ENCODE data around the gene CNDP1.
"Not testable (repeated sequence)": the region's sequence is repeated elsewhere in the genome, so short reads cannot be mapped to it uniquely, and the experiment has no call there.

CNDP1 gene

DNA sequence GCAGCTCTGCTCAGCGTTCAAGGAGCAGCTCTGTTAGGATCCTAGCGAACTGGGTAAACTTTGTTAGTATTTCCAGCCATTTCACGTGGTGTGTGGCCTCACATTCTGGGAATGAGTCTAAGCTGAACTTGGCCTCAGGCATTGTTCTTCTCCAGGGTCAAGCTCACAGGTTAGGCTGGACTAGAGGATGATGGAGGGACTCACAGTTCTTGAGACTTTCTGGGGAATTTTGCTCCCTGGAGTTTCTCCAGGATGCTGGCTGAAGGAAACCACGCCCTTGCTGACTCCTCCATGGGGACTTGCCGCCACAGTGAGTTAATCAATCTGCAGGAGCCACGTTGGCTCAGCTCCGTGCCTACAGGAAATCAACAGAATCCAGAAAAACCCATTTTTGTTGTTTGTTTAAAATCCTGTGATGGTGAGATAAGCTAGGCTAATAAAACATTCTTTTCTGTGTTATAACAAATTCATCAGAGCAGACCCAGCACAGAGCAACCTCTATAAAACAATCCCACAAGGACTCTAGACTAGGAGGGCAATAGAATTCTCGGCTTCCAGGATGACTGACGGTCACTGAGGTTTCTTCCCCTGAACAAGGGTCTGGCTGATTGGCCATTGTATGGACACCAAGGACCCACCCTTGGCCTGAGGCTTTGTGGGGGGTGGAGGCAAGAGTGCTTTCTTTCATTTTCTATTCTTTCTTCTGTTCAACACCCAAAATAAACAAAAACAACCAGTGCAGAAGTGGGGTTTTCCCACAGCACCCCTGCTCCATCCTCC is 12.6 kb downstream of the CNDP1 start:
- DNase-seq = no peak

DNA sequence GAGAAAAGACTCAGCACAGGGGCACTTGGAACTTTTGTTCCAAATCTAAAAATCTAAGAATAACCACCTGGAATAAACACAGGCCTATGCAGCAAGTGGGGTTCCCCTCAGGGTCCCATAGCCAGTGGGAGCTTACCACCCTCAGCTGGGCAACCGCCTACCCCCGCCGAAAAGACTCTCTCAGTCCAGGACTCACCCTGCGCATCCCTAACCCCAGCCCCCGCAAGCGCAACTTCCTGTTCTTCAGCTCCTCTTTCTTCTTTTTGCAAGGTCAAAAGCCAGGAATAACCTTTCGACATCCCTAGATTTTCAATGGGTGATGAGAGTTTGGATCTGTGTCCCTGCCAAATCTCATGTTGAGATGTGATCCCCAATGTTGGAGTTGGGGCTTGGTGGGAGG is 13.6 kb downstream of the CNDP1 start:
- DNase-seq = no peak

DNA sequence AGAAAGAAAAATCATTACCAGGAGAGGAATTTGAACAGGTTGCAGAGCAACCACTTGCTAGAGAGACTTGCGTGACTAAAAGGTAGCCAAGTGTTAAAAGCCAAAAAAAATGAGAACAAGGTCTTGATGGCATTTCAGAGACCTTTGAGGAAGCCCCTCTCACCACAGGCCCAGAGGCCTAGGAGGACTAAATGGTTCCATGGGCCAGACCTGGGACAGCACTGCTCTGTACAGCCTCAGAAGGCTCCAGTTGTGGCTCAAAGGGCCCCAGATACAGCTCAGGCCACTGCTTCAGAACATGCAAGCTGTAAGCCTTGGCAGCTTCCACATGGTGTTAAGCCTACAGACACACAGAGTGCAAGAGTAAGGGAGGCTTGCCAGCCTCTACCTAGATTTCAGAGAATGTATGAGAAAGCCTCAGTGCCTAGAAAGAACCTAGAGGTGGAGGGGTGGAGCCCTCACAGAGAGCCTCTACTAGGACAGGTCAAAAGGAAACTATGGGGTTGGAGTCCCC is 15.3 kb downstream of the CNDP1 start:
- DNase-seq = no peak

DNA sequence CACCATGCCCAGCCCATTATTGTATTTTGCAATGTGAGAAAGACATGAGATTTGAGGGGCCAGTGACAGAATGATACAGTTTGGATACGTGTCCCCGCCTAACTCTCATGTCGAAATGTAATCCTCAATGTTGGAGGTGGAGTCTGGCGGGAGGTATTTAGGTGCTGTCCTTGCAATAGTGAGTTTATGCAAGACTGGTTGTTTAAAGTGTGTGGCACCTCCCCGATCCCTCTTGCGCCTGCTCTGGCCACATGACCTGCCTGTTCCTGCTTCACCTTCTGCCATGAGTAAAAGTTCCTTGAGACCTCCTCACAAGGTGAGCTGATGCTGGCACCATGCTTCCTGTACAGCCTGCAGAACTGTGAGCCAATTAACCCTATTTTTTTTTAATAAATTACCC is 16.6 kb downstream of the CNDP1 start:
- DNase-seq = no peak

DNA sequence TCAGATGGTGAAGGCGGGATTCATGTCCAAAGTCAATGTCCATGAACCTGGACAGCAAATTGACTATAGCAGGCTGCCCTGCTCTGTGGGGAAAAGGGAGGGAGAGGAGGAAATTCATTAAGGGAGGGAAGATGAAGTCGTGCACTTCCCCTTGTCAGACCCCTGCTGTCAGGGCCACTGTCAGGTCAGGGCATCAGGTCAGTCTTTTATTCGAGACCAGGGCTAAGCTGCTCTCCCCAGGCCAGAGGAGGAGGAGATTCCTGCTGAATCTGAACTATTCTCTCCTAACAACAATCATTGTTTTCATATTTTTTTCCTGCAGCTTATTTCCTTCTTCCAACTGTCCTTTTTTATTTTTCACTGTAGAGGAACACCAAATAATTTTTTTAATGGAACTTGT is 17.2 kb downstream of the CNDP1 start:
- DNase-seq = no peak

DNA sequence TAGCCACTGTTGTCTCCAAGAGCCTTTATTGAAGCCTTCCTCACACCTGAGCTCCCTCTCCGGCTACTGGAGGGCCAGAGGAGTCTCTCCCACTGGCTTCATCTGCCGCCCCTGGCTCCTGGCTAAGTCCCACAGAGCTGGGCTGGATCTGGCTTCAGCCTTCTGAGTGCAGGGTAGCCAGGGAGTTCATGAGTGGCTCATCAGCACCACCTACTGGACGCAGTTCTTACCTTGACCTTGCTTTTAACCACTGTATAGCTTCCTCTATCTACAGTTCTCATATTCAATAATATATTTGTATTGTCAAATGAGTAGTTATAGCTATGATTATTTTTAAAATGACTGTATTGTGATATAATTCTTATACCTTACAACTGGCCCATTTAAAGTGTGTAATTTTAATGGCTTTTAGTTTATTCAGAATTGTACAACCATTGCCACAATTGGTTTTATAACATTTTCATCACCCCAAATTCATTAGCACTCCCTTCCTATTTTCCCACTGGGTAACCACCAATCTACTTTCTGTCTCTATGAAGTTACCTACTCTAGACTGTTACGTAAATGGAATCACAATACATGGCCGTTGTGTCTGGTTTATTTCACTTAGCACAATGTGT is 17.7 kb downstream of the CNDP1 start:
- peak; percentile 8 to 84 for DNase-seq

DNA sequence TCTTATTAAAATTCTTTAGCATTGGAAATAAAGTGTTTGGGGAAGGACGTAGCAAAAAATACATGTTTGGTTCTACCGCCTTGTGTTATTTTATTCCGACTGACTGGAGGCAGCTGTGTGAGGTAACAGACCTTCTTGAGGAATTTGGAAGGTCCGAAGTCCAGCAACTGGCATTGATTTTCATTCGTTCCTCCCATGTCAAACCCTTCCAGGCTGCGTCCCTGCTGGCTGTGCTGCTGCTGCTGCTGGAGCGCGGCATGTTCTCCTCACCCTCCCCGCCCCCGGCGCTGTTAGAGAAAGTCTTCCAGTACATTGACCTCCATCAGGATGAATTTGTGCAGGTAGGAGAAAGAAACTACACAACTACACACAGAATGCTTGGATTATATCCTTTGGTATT is 21.8 kb downstream of the CNDP1 start:
- DNase-seq = no peak

DNA sequence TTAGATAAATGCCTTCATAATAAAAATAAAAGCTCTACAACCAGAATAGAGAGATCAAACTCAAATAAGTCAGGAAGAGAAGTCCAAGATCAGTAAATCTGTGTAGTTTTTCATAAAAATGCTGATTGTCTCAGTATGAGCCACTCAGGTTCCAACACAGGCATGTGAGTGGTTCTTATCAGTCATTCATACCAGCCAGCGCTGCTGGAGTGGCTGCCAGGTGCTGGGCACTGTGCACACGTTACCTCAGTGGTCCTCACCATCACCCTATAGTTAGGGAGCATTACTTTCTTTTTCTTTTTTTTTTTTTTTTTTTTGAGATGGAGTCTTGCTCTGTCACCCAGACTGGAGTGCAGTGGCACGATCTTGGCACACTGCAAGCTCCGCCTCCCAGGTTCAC is 23.8 kb downstream of the CNDP1 start:
- DNase-seq = no peak

DNA sequence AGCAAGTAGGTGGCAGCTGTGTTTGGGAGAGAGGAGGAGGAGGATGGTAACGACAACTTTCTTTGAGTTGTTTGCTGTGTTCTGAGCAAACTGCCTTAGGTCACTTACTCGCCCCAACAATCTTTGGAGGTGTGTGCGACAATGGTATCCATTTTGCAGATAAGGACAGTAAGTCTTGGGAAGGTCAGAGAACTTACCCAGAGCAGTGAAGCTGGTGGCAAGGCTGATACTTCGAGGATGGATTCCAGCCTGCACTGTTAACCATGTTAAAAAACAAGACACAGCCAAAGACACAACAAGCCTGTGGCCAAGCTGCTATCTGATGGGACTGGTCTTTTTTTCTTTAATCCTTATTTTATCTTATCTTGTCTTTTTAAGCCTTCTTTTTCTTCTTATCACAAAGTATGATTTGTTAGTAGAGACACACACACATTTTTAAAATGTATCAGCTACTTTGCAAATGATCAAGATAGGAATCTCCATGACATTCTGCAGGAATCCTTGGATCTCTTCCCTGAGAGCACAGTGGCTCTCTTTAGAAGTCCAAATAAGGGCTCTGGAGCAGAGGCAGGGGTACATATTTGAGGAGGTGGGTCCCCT is 27.9 kb downstream of the CNDP1 start:
- DNase-seq = no peak

DNA sequence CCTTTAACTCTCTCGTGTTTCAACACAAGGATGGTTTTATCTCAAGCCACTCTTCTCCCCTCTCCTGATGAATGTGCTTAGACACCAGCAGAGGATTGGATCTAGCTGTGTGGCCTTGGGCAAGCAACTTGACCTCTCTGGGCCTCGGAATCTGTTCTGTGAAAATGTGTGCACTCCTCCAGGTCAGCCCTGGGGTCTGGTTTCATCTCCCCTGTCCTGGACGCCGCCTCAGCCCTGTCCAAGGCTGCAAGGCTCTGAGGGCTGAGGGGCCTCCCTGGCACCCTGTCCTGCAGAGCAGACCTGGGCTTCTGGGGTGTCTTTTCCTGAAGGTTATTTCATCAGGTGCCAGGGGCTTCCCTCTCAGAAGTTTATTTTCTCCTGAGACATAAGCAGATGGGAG is 28.5 kb downstream of the CNDP1 start:
- DNase-seq = no peak

DNA sequence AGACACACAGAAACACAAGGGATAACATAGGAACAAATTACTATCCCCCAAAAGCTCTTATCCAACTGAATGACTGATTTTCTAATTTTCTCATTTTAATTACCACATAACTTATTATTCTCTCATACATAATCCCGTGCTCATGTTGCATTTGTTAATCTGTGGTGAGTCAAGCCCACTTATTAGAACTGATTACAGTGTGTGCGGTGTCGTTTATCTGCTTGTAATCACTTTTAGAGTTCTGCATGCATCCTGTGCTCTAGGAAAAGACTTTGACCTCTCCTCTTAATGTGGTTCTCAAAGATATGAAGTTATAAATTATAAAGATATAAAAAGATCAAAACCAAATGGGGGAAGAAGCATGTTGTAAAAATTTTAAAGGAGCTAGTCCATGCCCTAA is 29.7 kb downstream of the CNDP1 start:
- DNase-seq = no peak

DNA sequence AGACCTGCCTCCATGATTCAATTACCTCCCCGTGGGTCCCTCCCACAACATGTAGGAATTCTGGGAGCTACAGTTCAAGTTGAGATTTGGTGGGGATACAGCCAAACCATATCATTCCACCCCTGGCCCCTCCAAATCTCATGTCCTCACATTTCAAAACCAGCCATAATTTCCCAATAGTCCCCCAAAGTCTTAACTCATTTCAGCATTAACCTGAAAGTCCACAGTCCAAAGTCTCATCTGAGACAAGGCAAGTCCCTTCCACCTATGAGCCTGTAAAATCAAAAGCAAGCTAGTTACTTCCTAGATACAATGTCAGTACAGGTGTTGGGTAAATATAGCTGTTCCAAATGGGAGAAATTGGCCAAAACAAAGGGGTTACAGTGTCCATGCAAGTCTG is 30.9 kb downstream of the CNDP1 start:
- not testable (repeated sequence) for DNase-seq

DNA sequence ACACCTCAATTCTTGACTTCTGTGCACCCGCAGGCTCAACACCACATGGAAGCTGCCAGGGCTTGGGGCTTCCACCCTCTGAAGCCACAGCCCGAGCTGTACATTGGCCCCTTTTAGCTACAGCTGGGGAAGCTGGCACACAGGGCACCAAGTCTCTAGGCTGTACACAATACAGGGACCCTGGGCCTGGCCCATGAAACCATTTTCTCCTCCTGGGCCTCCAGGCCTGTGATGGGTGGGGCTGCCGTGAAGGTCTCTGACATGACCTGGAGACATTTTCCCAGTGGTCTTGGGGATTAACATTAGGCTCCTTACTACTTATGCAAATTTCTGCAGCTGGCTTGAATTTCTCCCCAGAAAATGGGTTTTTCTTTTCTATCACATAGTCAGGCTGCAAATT is 31.7 kb downstream of the CNDP1 start:
- DNase-seq = not testable (repeated sequence)

DNA sequence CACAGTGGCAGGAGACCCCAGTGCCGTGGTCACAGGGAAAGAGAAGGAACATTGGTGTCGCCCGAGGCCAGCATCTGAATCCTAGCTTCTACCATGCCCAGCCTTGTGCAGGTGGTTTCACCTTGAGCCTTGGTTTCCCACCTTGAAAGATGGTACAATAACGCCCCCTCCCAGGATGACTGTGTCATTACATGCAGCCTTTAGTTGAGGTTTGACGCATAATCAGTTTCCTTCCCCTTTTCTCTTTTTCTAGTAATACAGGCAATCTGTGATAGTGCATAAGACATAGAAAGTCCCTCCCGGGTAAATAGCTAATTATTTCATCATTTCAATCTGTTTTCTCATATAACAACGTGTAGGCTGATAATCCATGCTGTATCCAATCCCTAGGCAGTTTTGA is 33.5 kb downstream of the CNDP1 start:
- no peak for DNase-seq

DNA sequence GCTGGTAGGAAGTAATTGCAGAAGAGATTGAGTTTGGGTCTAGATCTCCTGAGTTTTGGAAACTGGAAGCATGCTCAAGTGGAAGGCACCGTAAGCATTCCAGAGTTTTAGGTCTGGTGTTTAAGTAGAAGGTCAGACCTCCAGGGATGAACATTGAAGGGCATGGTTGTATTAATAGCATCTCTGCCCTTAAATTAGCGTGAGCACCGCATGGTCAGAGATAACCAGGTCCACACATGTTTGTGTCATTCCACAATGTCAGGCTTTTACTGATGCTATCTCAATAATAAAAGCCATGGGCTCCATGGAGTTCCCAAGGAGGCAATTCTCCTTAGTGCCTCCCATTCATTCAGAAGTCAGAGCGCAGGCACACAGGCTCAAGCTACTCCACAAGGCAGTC is 35.1 kb downstream of the CNDP1 start:
- DNase-seq = no peak

DNA sequence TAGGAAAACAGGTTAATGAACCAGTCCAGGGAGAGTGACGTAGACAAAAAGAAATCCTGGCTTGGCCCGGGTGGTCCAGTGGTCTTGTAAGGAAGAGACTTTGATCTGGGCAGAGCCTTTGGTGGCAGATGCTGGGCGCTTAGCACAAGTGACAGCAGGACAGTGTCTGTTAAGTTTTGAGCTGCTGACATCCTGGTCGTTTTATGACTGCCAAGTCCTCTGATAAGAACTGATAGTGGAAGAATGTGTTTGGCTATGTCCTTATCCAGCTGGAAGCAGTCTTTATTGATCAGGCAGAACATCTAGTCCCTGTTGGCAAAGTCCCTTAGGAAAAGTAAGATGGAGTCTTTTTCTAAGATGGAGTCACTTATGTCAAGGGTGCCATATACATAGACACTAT is 36.0 kb downstream of the CNDP1 start:
- DNase-seq = no peak

DNA sequence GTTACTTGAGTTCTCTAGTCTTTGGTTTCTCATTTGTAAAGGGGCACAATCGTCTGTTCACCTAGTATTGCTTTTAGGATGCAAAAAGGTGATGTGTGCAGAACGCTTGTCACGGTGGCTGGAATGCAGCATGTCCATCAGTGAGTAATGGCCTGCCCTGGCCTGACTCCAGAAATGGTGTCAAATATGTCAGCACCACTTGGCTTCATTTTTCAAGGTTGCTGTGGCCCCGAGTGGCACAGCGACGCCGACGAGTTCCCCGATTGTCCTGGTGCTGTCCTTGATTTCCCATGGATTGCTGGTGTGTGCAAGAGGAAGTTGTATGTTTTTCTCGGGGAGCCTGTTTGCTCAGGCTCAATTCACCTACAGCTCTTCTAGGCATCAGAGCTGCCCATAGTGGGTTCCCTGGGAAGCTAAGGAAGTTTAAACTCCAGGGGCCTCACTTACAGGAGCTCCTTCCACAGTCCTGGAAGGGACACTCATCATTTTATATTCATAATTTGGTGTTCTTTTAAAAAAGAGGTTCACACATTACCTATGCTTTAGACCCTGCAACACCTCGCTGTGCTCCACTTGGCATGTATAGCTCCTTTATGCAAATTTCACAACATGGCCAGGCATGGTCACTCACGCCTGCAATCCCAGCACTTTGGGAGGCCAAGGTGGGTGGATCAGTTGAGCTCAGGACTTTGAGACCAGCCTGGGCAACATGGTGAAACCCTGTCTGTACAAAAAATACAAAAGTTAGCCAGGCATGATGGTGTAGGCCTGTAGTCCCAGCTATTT is 37.8 kb downstream of the CNDP1 start:
- DNase-seq = no peak

DNA sequence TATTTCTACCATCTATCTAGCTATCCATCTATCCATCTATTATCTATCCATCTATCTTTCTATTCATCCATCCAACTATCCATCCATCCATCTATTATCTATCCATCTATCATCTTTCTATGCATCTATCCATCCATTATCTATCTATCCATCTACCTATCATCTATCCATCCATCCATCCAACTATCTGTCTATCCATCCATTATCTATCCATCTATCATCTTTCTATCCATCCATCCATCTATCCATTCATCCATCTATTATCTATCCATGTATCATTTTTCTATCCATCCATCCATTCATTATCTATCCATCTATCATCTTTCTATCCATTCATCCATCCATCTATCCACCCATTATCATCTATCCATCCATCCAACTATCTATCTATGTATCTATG is 38.8 kb downstream of the CNDP1 start:
- DNase-seq = no peak

DNA sequence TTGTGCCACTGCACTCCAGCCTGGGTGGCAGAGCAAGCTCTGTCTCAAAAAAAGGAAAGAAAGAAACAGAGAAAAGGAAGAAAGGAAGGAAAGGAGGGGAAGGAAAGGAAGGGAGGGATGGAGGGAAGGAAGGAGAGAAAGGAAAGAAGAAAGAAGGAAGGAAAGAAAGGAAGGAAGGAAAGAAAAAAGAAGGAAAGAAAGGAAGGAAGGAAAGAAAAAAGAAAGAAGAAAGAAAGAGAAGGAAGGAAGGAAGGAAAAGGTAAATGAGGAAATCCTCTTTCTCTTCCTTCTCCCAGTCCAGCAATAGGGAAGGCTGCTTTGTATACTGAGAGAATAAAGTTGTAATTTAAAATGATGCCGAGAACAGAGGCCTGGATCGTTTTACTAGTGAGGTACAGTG is 40.6 kb downstream of the CNDP1 start:
- no peak for DNase-seq

DNA sequence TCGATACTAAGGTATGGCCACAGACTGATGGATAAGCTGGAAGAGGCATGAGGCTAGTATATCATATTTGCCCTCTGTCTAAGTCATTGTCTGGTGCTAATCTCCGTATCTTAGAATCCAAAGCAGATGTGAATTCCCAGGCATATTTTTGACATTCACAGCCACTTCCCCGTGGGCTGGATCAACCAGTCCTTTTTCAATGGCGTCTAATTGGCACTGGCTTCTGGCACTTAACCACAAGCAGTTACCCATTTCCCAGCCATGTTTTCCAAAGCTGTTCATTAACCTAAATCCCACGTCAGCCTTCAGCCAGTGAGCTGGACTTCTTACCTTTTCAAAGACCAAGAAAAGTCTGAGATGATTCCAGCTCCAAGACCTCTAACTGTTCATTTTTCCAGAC is 42.7 kb downstream of the CNDP1 start:
- no peak for DNase-seq

DNA sequence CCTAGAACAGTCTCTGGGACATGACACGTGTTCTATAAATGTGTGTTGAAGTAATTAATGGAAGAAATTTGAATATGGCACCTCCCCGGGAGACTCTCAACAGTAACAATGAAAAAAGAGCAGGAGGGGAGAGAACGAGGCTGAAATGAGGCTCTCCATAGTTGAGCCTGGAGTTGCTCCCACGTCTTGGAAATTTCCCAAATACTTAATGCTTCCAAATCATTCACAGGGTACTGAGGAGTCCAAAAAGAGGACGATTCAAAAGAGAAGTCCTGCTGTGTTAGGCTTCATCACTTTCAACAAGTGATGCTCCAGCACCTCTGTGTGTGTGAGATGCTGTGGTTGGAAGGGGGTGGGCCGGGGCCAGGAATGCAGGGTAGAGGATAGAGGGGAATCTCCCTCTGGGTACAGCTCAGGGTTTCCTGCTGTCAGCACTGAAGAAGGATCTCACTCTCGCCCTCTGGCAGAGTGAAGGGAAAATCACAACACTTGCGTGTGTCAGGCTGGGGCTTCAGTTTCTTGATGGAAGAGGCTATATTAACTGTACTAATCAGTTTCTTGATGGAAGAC is 45.3 kb downstream of the CNDP1 start:
- DNase-seq = no peak

DNA sequence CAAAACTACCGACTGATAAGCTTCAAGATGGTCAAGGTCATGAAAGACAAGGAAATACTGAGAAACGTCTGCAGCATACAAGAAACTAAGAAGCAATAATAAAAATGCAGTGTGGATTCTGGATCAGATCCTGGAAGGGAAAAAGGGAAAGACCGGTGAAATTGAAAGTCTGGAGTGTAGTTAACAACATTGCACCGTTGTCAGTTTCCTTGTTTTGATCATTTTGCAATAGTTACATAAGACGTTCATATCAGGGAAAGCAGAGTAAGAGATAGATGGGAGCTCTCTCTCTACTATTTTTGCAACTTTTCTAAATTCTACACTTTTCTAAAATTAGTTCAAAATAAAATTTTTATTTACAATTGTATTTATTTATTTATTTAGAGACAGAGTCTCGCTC is 48.3 kb downstream of the CNDP1 start:
- no peak for DNase-seq

DNA sequence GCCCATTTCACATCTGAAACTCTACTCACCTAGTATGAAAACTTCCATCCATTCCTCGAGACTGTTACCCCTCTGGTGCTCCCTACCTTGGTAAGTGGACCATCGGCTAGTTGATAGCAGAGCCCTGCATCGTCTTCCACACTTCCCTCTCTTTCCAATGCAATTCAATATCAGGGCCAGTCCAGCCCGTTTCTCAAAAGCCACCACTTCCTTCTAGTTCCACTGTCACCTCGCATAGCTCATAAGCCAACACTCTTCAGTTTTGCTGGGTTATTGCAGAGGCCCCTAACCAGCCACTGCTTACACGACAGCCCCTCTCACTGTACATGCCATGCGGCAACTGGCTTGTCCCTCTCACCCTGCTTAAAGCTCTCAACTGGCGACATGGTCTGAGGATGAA is 53.1 kb downstream of the CNDP1 start:
- DNase-seq = no peak
